Spleen (tissue), 11 donors: ENCODE data around the gene ABI3BP. TPM values are rescaled to one million over a fixed set of nuclear protein-coding genes. Genes with fewer than 3 reads are reported as not detected.

Source experiments
- DNase-seq: peaks from one replicate; pipeline ENCODE4 v3.0.0-alpha.2; 2020
- H3K27ac ChIP-seq, 8 donors: fragments of 200-600 bp; sonication (generic) in 7 of 8; 1 replicate in 4 of 8; 2 replicates in 4 of 8; pipeline versions ENCODE4 v1.5.0 to v1.8.0; 2016 to 2021; ENCODE audit warnings: inconsistent platforms in 4 of 8, mild to moderate bottlenecking in 4 of 8, moderate library complexity in 1 of 8
- H3K27me3 ChIP-seq, 7 donors: fragments of 200-600 bp; sonication (generic) in 6 of 7; replicated peaks in 1 of 7; 1 replicate in 4 of 7; 2 replicates in 3 of 7; pipeline versions ENCODE4 v1.5.0 to v1.8.0; 2016 to 2021; ENCODE audit warnings: inconsistent platforms in 3 of 7, mild to moderate bottlenecking in 1 of 7
- H3K36me3 ChIP-seq, 6 donors: fragments of 200-600 bp; sonication (generic) in 5 of 6; 1 replicate in 4 of 6; 2 replicates in 2 of 6; pipeline versions ENCODE4 v1.5.0 to v1.8.0; 2016 to 2021; ENCODE audit warnings: inconsistent platforms in 2 of 6
- H3K4me1 ChIP-seq, 6 donors: fragments of 200-600 bp; sonication (generic) in 5 of 6; 1 replicate in 3 of 6; 2 replicates in 3 of 6; pipeline versions ENCODE4 v1.5.0 to v1.8.0; 2016 to 2021; ENCODE audit warnings: inconsistent platforms in 3 of 6
- H3K4me3 ChIP-seq, 8 donors: fragments of 200-600 bp; sonication (generic) in 7 of 8; 1 replicate in 4 of 8; 2 replicates in 4 of 8; pipeline versions ENCODE4 v1.5.0 to v1.8.0; 2016 to 2021; ENCODE audit warnings: inconsistent platforms in 4 of 8, mild to moderate bottlenecking in 4 of 8, moderate library complexity in 2 of 8
- H3K9me3 ChIP-seq, 8 donors: fragments of 200-600 bp; sonication (generic) in 7 of 8; 1 replicate in 4 of 8; 2 replicates in 4 of 8; pipeline versions ENCODE4 v1.5.0 to v1.8.0; 2016 to 2021; ENCODE audit warnings: inconsistent platforms in 4 of 8
- CTCF ChIP-seq, 11 experiments: fragments of 200-600 bp in 7 of 11; fragments of 450-650 bp in 4 of 11; sonication (generic) in 4 of 11; IDR thresholded peaks in 8 of 11; conservative IDR thresholded peaks in 3 of 11; 1 replicate in 7 of 11; 2 replicates in 4 of 11; pipeline versions ENCODE4 v1.4.0 to v1.8.0; 2016 to 2021; ENCODE audit warnings: antibody characterized with exemption in 11 of 11, inconsistent platforms in 4 of 11, mild to moderate bottlenecking in 1 of 11
- POLR2A ChIP-seq, 3 donors: fragments of 450-650 bp; IDR thresholded peaks; one replicate each; pipeline ENCODE4 v1.5.1; 2017; ENCODE audit warnings: antibody characterized with exemption in 3 of 3, mild to moderate bottlenecking in 1 of 3
- POLR2AphosphoS5 ChIP-seq, 3 donors: sonication (generic); formaldehyde crosslinking; IDR thresholded peaks; one replicate each; pipeline ENCODE4 v1.5.1; 2017; ENCODE audit warnings: antibody characterized with exemption in 3 of 3
- WGBS, 5 donors: extraction: QIAGEN DNeasy Blood & Tissue Kit in 3 of 5; methylation state at CpG; one replicate each; pipeline versions ENCODE4 v1.1.5 to v1.1.7; 2013 to 2018; 5-methylcytosine and 5-hydroxymethylcytosine counted together
- intact Hi-C: fragments of 100-400 bp; cut with DNase I; formaldehyde crosslinking; loops from one replicate; pipeline ENCODE4 v1.15.0; 2023; ENCODE audit warnings: low total_unique reads
- polyA plus RNA-seq, 3 donors: library from polyadenylated mRNA; stranded (reverse); fragments of 200-250 nt; gene quantifications; one replicate each; pipeline ENCODE4 v1.2.1, GENCODE V29; 2013
- total RNA-seq, 7 donors: library from RNA; depleted of rRNA in 3 of 7; stranded (reverse); fragments of >200 nt in 3 of 7; fragmentation: NEBNext Ultra II Directional in 4 of 7; extraction: Animal tissue kit (Norgen Biotek cat#: 25700) in 4 of 7; gene quantifications; one replicate each; pipeline versions ENCODE4 v1.1.0 to v1.2.1, GENCODE V29; 2016 to 2021
- donor health status: healthy with polysubstance abuse.
- donor health status: DM: no; HTN: no; CAD: no; lungs with moderate emphysema.
- donor health status: DM: no; HTN: no; CAD: no.
- donor health status: Bipolar disorder and iron deficiency.
- donor health status: healthy.
- donor health status: DM: no; HTN: no; CAD: no.
- donor health status: DM: yes; HTN: yes; CAD: no.

Gene ABI3BP
- total and polyA plus RNA-seq, 10 donors, result 4.2 to 29.9 (median 16.3) TPM

GRCh38 chr3:100761211-100761942 lies 231.8 kb downstream of the ABI3BP start:
- no peak overlapping the region for H3K27ac ChIP-seq
- H3K36me3 ChIP-seq, result no peaks in the 10 kb centered on the region
- WGBS, 5 donors, result 78 to 91% (median 82%) methylated on average over 1 of the region's 1 CpG
- no peaks in the 10 kb centered on the region for H3K27me3 ChIP-seq
- no peak for DNase-seq
- no peaks in the 10 kb centered on the region for H3K9me3 ChIP-seq
- TF ChIP-seq CTCF (IDR thresholded peaks at IDR 0.05 in 8 of 11, conservative IDR thresholded peaks at IDR 0.05 in 3 of 11) (peak in 1 of 11 experiments; percentile 22), POLR2A (IDR thresholded peaks at IDR 0.05) (no peak)
- no peaks in the 10 kb centered on the region for H3K4me1 ChIP-seq
- no peak overlapping the region for H3K4me3 ChIP-seq
- intact Hi-C loops, result no loop called here

GRCh38 chr3:100760377-100760776 lies 232.8 kb downstream of the ABI3BP start:
- Histone ChIP-seq H3K27ac (peak overlapping the region in 2 of 8 donors; percentile 5 to 13), H3K4me1 (no peaks in the 10 kb centered on the region), H3K27me3 (no peaks in the 10 kb centered on the region), H3K9me3 (no peaks in the 10 kb centered on the region), H3K36me3 (peaks cover 0 to 6% (median 0%) of the 10 kb centered on the region in 6 donors), H3K4me3 (no peak overlapping the region)
- no peak for DNase-seq
- WGBS, 5 donors, result 60 to 73% (median 70%) methylated on average over 4 of the region's 4 CpGs
- intact Hi-C loops, result no loop called here
- TF ChIP-seq POLR2A (IDR thresholded peaks at IDR 0.05), result no peak
- no peak for TF ChIP-seq CTCF (IDR thresholded peaks at IDR 0.05 in 8 of 11, conservative IDR thresholded peaks at IDR 0.05 in 3 of 11)
- TF ChIP-seq POLR2AphosphoS5 (IDR thresholded peaks at IDR 0.05), result no peak

GRCh38 chr3:100759950-100760349 lies 233.3 kb downstream of the ABI3BP start:
- TF ChIP-seq POLR2AphosphoS5 (IDR thresholded peaks at IDR 0.05) (no peak), POLR2A (IDR thresholded peaks at IDR 0.05) (no peak), CTCF (IDR thresholded peaks at IDR 0.05 in 8 of 11, conservative IDR thresholded peaks at IDR 0.05 in 3 of 11) (no peak)
- Histone ChIP-seq H3K4me3 (no peak overlapping the region), H3K4me1 (no peaks in the 10 kb centered on the region), H3K27me3 (no peaks in the 10 kb centered on the region), H3K9me3 (no peaks in the 10 kb centered on the region), H3K27ac (peak overlapping the region in 2 of 8 donors; percentile 5 to 13), H3K36me3 (peaks cover 0 to 10% (median under 1%) of the 10 kb centered on the region in 6 donors)
- DNase-seq, result no peak
- intact Hi-C loops, result no loop called here

- no peak for TF ChIP-seq POLR2A (IDR thresholded peaks at IDR 0.05)
- no peak for TF ChIP-seq POLR2AphosphoS5 (IDR thresholded peaks at IDR 0.05)
- TF ChIP-seq CTCF (IDR thresholded peaks at IDR 0.05 in 8 of 11, conservative IDR thresholded peaks at IDR 0.05 in 3 of 11), result no peak
- Histone ChIP-seq H3K4me3 (no peak overlapping the region), H3K36me3 (peaks cover 0 to 18% (median 5%) of the 10 kb centered on the region in 6 donors), H3K27me3 (no peaks in the 10 kb centered on the region), H3K4me1 (no peaks in the 10 kb centered on the region), H3K27ac (no peak overlapping the region), H3K9me3 (no peaks in the 10 kb centered on the region)
- no peak for DNase-seq
- WGBS, 5 donors, result 37 to 55% (median 43%) methylated on average over 3 of the region's 3 CpGs
- intact Hi-C loops, result no loop called here
Observed at GRCh38 chr3:100759159-100759558, 234.1 kb downstream of the ABI3BP start.
